ENCODE results near the gene HYLS1.
A peak's percentile ranks its signal among the peaks of the same experiment; 100 is the strongest.

HYLS1 gene

GRCh38 chr11:125921042-125921441, 33.6 kb downstream of the HYLS1 start:
- TF ChIP-seq GABPA (IDR thresholded peaks at IDR 0.05; ENCODE audit: low read depth) (no peak), SPI1 (IDR thresholded peaks at IDR 0.05; ENCODE audit: borderline replicate concordance, low read depth) (no peak), POLR2AphosphoS5 (IDR thresholded peaks at IDR 0.05; ENCODE audit: low read depth) (no peak), CTCF (IDR thresholded peaks at IDR 0.05; ENCODE audit: insufficient read depth, low read length) (no peak), REST (IDR thresholded peaks at IDR 0.05; ENCODE audit: insufficient replicate concordance, low read depth) (no peak)

GRCh38 chr11:125922156-125922555, 34.7 kb downstream of the HYLS1 start:
- peaks cover 4% of the 10 kb centered on the region for H3K27me3 ChIP-seq (ENCODE audit: insufficient read depth, poor library complexity, severe bottlenecking)
- TF ChIP-seq REST (IDR thresholded peaks at IDR 0.05; ENCODE audit: insufficient replicate concordance, low read depth), result no peak
- TF ChIP-seq SPI1 (IDR thresholded peaks at IDR 0.05; ENCODE audit: borderline replicate concordance, low read depth), result no peak
- no peak for TF ChIP-seq CTCF (IDR thresholded peaks at IDR 0.05; ENCODE audit: insufficient read depth, low read length)
- no peak for TF ChIP-seq GABPA (IDR thresholded peaks at IDR 0.05; ENCODE audit: low read depth)
- TF ChIP-seq POLR2AphosphoS5 (IDR thresholded peaks at IDR 0.05; ENCODE audit: low read depth), result no peak
- no peak for DNase-seq (ENCODE audit: low read depth in 1 of 2, low spot score in 1 of 2)
- H3K4me3 ChIP-seq (replicated peaks; ENCODE audit: insufficient read depth, low read length), result no peak overlapping the region
- H3K27ac ChIP-seq (replicated peaks), result no peak overlapping the region

More at GRCh38 chr11:125921042-125921441, 33.6 kb downstream of the HYLS1 start:
- no peak overlapping the region for H3K27ac ChIP-seq (replicated peaks)
- DNase-seq (ENCODE audit: low read depth in 1 of 2, low spot score in 1 of 2), result no peak
- peaks cover 4% of the 10 kb centered on the region for H3K27me3 ChIP-seq (ENCODE audit: insufficient read depth, poor library complexity, severe bottlenecking)
- no peak overlapping the region for H3K4me3 ChIP-seq (replicated peaks; ENCODE audit: insufficient read depth, low read length)

- H3K27ac ChIP-seq (replicated peaks), result no peak overlapping the region
- H3K4me3 ChIP-seq (replicated peaks; ENCODE audit: insufficient read depth, low read length), result no peak overlapping the region
- TF ChIP-seq GABPA (IDR thresholded peaks at IDR 0.05; ENCODE audit: low read depth) (no peak), CTCF (IDR thresholded peaks at IDR 0.05; ENCODE audit: insufficient read depth, low read length) (peak; percentile 72), REST (IDR thresholded peaks at IDR 0.05; ENCODE audit: insufficient replicate concordance, low read depth) (no peak), POLR2AphosphoS5 (IDR thresholded peaks at IDR 0.05; ENCODE audit: low read depth) (no peak), SPI1 (IDR thresholded peaks at IDR 0.05; ENCODE audit: borderline replicate concordance, low read depth) (no peak)
- peaks cover 4% of the 10 kb centered on the region for H3K27me3 ChIP-seq (ENCODE audit: insufficient read depth, poor library complexity, severe bottlenecking)
- peak; percentile 44 to 60 for DNase-seq (ENCODE audit: low read depth in 1 of 2, low spot score in 1 of 2)
Observed at GRCh38 chr11:125923012-125923579, 35.6 kb downstream of the HYLS1 start.

All from HL-60 (cell line).